Measurements from ENCODE around the gene KIAA0408. TPM values are rescaled to one million over a fixed set of nuclear protein-coding genes. Genes with fewer than 3 reads are reported as not detected.

KIAA0408 gene
- total RNA-seq, 1 experiment from 2014 or later, result 0.04 TPM

DNA sequence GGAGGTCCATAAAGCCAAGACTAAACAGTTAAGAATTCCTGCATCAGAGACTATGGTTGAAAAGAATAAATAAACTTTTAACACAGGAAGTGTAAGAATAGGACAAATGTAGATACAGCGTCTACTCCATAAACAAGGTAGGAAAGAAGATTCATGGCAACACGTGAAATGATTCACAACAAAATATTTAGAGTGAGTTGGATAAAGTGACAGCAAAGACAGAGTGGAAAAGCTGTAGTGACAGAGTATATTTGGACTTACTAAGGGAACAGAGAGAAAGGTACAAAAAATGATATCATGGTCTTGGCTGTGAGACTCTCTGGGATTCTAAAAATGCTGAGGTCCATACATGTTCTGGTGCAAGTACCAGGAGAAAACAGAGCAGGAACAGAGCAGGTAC, 21.9 kb upstream of the KIAA0408 start:
- CTCF ChIA-PET, result no interaction called here
- Histone ChIP-seq H3K4me1 (ENCODE audit: insufficient read depth, low read length) (peaks cover 53% of the 10 kb centered on the region), H3K4me3 (ENCODE audit: low read length) (no peak overlapping the region), H2AFZ (ENCODE audit: low read length) (no peak overlapping the region), H3K9me2 (replicated peaks; ENCODE audit: low read length) (no peaks in the 10 kb centered on the region), H3K27ac (ENCODE audit: low read length) (peak overlapping the region; percentile 45), H3K9ac (ENCODE audit: low read length) (no peak overlapping the region), H3K9me3 (ENCODE audit: low read length) (no peaks in the 10 kb centered on the region), H4K20me1 (ENCODE audit: low read length) (no peaks in the 10 kb centered on the region), H3K27me3 (ENCODE audit: low read length) (no peaks in the 10 kb centered on the region), H3F3A (ENCODE audit: low read length, unreplicated experiment) (no peaks in the 10 kb centered on the region), H3K36me3 (ENCODE audit: low read depth, low read length) (no peaks in the 10 kb centered on the region), H3K79me2 (ENCODE audit: low read length) (no peaks in the 10 kb centered on the region), H3K4me2 (ENCODE audit: low read length) (peak overlapping the region; percentile 45)
- intact Hi-C loops (cut with micrococcal nuclease), result loop anchor here (5.0 kb wide), 1 partner anchor 36 kb away; the partner anchor contains the start of gene MTCL3
- TF ChIP-seq, protein P1, sequence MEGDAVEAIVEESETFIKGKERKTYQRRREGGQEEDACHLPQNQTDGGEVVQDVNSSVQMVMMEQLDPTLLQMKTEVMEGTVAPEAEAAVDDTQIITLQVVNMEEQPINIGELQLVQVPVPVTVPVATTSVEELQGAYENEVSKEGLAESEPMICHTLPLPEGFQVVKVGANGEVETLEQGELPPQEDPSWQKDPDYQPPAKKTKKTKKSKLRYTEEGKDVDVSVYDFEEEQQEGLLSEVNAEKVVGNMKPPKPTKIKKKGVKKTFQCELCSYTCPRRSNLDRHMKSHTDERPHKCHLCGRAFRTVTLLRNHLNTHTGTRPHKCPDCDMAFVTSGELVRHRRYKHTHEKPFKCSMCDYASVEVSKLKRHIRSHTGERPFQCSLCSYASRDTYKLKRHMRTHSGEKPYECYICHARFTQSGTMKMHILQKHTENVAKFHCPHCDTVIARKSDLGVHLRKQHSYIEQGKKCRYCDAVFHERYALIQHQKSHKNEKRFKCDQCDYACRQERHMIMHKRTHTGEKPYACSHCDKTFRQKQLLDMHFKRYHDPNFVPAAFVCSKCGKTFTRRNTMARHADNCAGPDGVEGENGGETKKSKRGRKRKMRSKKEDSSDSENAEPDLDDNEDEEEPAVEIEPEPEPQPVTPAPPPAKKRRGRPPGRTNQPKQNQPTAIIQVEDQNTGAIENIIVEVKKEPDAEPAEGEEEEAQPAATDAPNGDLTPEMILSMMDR (conservative IDR thresholded peaks at IDR 0.05; ENCODE audit: low read depth, low read length), result no peak
- TF ChIP-seq EZH2phosphoT487 (IDR thresholded peaks at IDR 0.05; ENCODE audit: borderline replicate concordance, low read length) (no peak), EZH2 (IDR thresholded peaks at IDR 0.05; ENCODE audit: low read length, unreplicated experiment) (no peak)
- ATAC-seq (peak; percentile 13; the same call in 1 of the 2 replicates), DNase-seq (peak; percentile 30)
- POLR2A ChIA-PET (ENCODE audit: unreplicated experiment), result no interaction called here
- no TSS peak for BruUV-seq (replicated peaks)

DNA sequence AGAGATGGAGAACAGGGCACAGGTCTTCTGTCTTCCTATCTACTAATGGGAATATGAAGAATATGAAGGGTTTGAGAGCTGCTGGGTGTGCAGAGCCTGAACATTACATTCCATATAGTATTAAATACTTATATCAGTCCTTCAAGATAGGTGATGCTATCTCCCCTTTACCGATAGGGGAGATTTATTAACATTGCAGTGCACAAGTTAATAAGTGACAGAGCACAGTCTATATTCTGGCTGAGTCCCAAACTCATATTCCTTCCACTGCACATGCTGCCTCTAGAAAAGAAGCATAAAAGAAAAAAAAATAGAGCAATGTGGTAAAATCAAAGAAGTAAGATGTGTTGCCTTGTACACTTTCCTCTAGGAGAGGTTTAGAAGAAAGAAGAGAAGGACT, 18.5 kb upstream of the KIAA0408 start:
- ATAC-seq (no peak), DNase-seq (no peak)
- Histone ChIP-seq H3K36me3 (ENCODE audit: low read depth, low read length) (no peaks in the 10 kb centered on the region), H3K9me3 (ENCODE audit: low read length) (no peaks in the 10 kb centered on the region), H3F3A (ENCODE audit: low read length, unreplicated experiment) (no peaks in the 10 kb centered on the region), H3K9me2 (replicated peaks; ENCODE audit: low read length) (no peaks in the 10 kb centered on the region), H3K27me3 (ENCODE audit: low read length) (no peaks in the 10 kb centered on the region), H2AFZ (ENCODE audit: low read length) (no peak overlapping the region), H3K9ac (ENCODE audit: low read length) (no peak overlapping the region), H3K27ac (ENCODE audit: low read length) (no peak overlapping the region), H4K20me1 (ENCODE audit: low read length) (no peaks in the 10 kb centered on the region), H3K4me2 (ENCODE audit: low read length) (no peak overlapping the region), H3K4me3 (ENCODE audit: low read length) (no peak overlapping the region), H3K79me2 (ENCODE audit: low read length) (no peaks in the 10 kb centered on the region), H3K4me1 (ENCODE audit: insufficient read depth, low read length) (peaks cover 25% of the 10 kb centered on the region)
- BruUV-seq (replicated peaks), result no TSS peak
- intact Hi-C loops (cut with micrococcal nuclease), result no loop called here
- POLR2A ChIA-PET (ENCODE audit: unreplicated experiment), result no interaction called here
- TF ChIP-seq EZH2phosphoT487 (IDR thresholded peaks at IDR 0.05; ENCODE audit: borderline replicate concordance, low read length), result no peak
- TF ChIP-seq, protein P1 (conservative IDR thresholded peaks at IDR 0.05; ENCODE audit: low read depth, low read length), result no peak
- TF ChIP-seq EZH2 (IDR thresholded peaks at IDR 0.05; ENCODE audit: low read length, unreplicated experiment), result no peak
- CTCF ChIA-PET, result no interaction called here

DNA sequence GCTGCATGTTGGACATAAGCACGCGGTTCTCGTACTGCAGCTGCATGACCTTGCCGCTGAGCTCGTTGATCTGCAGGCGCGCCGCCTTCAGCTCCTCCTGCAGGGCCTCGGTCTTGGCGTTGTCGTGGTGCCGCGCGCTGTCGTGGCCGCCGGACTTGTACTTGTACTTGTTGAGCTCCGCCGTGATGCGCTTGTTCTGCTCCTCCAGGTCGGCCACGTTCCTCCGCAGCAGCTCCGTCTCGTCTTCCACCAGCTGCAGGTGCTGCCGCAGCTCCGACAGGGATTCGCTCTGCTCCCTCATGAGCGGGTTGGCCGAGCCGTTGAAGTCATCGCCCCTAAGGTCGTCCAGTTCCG, 16.6 kb upstream of the KIAA0408 start:
- intact Hi-C loops (cut with micrococcal nuclease), result no loop called here
- POLR2A ChIA-PET (ENCODE audit: unreplicated experiment), result interaction anchor here (0.5 kb wide), 1 partner anchor 181 kb away, joined by 4 read pairs; no protein-coding TSS in a partner anchor
- Histone ChIP-seq H3K4me2 (ENCODE audit: low read length) (no peak overlapping the region), H3F3A (ENCODE audit: low read length, unreplicated experiment) (no peaks in the 10 kb centered on the region), H3K9me3 (ENCODE audit: low read length) (no peaks in the 10 kb centered on the region), H3K27me3 (ENCODE audit: low read length) (no peaks in the 10 kb centered on the region), H3K4me3 (ENCODE audit: low read length) (no peak overlapping the region), H3K4me1 (ENCODE audit: insufficient read depth, low read length) (peaks cover 23% of the 10 kb centered on the region), H3K79me2 (ENCODE audit: low read length) (no peaks in the 10 kb centered on the region), H3K27ac (ENCODE audit: low read length) (no peak overlapping the region), H3K9ac (ENCODE audit: low read length) (no peak overlapping the region), H4K20me1 (ENCODE audit: low read length) (no peaks in the 10 kb centered on the region), H2AFZ (ENCODE audit: low read length) (no peak overlapping the region), H3K9me2 (replicated peaks; ENCODE audit: low read length) (no peaks in the 10 kb centered on the region), H3K36me3 (ENCODE audit: low read depth, low read length) (no peaks in the 10 kb centered on the region)
- CTCF ChIA-PET, result no interaction called here
- DNase-seq, result no peak
- no peak for ATAC-seq
- BruUV-seq (replicated peaks), result no TSS peak
- TF ChIP-seq, protein P1 (conservative IDR thresholded peaks at IDR 0.05; ENCODE audit: low read depth, low read length), result no peak
- no peak for TF ChIP-seq EZH2 (IDR thresholded peaks at IDR 0.05; ENCODE audit: low read length, unreplicated experiment)
- TF ChIP-seq EZH2phosphoT487 (IDR thresholded peaks at IDR 0.05; ENCODE audit: borderline replicate concordance, low read length), result no peak
